ENCODE data around the gene SSRP1. TPM values are rescaled to one million over a fixed set of nuclear protein-coding genes. Genes with fewer than 3 reads are reported as not detected.
A peak's percentile ranks its signal among the peaks of the same experiment; 100 is the strongest.
"Not testable (repeated sequence)": the region's sequence is repeated elsewhere in the genome, so short reads cannot be mapped to it uniquely, and the experiment has no call there.

The SSRP1 gene
- total RNA-seq, 1 donor from 2014 or later: 61.8 TPM

GRCh38 chr11:57338142-57338541 is 2.5 kb upstream of the SSRP1 start, which contains the start of gene P2RX3:
TSS of gene P2RX3 (plus strand) at chr11:57338352. CDS start at chr11:57338551, 199 bp downstream.
- DNase-seq (ENCODE audit: low spot score): no peak

GRCh38 chr11:57336856-57337255 is 1.2 kb upstream of the SSRP1 start:
- not testable (repeated sequence) for DNase-seq (ENCODE audit: low spot score)

- DNase-seq (ENCODE audit: low spot score): no peak
Observed at GRCh38 chr11:57336111-57336666, 497 bp upstream of the SSRP1 start.

DNA sequence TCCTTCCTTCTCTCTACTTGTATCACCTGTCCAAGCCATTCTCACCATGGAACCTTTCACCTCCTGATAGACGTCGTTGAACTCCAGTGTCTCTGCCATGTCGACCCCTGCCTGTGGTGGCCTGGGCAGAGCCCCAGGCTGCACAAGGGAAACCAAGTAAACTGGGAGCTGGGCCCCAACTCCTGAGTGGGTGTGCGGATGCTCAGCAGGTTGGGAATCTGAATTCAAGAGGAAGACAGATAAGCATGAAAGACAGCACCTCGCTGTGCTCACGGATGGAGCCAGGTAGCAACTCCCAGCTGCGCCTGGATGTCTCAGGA is 709 bp downstream of the SSRP1 start:
- DNase-seq (ENCODE audit: low spot score): no peak

- no peak for DNase-seq (ENCODE audit: low spot score)
Observed at GRCh38 chr11:57332694-57333440, 2.8 kb downstream of the SSRP1 start.

GRCh38 chr11:57331720-57332119 is 4.0 kb downstream of the SSRP1 start:
- no peak for DNase-seq (ENCODE audit: low spot score)

GRCh38 chr11:57330029-57330428 is 5.7 kb downstream of the SSRP1 start:
- DNase-seq (ENCODE audit: low spot score): no peak

GRCh38 chr11:57327721-57328120 is 8.0 kb downstream of the SSRP1 start:
- DNase-seq (ENCODE audit: low spot score): no peak

DNA sequence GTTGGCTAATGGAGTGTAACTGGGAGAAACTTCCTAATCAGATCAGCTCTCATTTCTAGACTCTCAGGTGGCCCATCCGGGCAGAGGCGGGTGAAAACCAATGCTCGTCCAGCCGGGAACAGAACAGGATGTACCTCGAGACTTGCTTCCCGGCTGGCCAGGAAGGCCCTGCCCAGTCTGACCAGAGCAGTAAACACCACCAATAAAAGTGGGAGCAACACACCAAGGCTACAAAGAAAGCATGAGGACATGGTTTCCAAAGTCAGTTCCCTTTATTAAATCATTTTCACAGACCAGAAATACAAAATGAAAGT is 10.0 kb downstream of the SSRP1 start:
- DNase-seq (ENCODE audit: low spot score): peak; percentile 40

DNA sequence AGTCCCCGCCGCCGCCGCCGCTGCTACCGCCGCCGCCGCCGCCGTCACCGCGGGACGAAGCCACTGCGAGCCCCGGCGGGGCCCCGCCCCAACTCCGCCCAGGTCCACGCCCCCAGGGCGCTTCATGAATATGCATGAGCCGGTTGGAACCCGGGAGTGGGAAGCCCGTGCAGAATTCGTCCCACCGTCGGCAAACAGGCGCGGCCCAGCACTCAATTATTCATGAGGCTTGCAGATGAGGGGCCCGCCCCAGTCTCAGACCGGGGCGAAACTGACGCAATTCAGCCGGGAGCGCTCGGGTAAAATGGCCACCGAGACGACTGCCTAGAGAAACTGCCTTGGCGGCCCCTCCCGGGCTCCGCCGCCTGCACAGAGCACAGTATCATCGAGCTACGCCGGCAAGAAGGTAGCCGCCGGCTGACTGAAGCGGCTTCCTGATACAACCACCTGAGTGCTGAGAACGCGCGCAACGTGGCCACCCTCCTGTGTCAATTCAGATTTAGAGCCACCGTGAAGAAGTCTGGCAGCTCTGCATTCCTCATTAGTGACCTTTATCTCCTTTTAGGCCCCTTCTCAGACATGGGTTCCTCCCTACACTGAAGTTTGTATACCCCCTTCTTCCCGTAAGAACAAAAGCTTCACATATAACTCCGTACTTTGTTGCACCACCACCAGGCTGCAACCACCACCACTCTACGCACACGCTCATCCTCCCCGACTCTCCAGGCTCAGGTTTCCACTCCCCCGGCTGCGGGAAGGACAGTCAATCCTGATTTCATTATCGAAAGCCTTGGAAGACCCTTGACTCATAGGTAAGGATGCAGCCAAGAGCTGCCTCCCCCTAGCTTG is 10.6 kb downstream of the SSRP1 start, which contains the start of gene TNKS1BP1:
TNKS1BP1 (minus strand) TSS at position 67 of the 849 bp plus-strand sequence. CDS start 3,067 bp downstream, outside the sequence.
- peak; percentile 98 for DNase-seq (ENCODE audit: low spot score)

- no peak for DNase-seq (ENCODE audit: low spot score)
Observed at GRCh38 chr11:57324154-57324885, 11.4 kb downstream of the SSRP1 start.

GRCh38 chr11:57323855-57324153 is 11.9 kb downstream of the SSRP1 start:
- no peak for DNase-seq (ENCODE audit: low spot score)

DNA sequence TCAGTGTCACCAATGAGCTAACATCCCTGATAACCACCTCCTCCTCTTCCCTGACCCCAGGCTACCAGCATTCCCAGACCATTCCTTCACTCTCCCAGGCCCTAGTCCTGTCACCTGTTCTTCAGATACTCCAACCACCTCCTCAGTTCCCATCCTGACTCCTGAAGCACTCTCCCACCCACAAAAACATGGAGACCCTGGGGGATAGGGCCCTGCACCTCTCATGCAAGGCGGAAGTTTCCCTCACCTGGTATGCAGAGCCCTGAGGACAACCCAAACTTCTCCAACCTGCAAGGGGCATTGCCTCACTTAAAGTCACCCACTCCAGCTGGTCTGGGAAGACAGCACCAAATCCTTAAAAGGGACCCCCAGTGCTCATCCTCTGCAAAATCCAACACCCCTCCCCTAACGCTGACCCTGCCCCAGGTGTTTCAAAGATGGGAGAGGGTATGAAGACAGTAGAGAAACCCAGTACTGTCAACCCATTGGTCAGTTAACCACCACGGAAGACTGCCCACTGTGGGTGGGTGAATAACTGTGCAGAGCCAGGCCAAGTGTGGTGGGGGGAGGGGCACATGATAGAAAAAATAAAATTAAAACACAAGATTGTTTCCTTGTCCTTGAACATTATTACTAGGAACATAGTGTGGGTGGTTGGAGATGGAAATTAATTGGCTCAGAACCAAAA is 12.4 kb downstream of the SSRP1 start:
- DNase-seq (ENCODE audit: low spot score): no peak

GRCh38 chr11:57322256-57323166 is 13.2 kb downstream of the SSRP1 start:
- peak; percentile 92 for DNase-seq (ENCODE audit: low spot score)

DNA sequence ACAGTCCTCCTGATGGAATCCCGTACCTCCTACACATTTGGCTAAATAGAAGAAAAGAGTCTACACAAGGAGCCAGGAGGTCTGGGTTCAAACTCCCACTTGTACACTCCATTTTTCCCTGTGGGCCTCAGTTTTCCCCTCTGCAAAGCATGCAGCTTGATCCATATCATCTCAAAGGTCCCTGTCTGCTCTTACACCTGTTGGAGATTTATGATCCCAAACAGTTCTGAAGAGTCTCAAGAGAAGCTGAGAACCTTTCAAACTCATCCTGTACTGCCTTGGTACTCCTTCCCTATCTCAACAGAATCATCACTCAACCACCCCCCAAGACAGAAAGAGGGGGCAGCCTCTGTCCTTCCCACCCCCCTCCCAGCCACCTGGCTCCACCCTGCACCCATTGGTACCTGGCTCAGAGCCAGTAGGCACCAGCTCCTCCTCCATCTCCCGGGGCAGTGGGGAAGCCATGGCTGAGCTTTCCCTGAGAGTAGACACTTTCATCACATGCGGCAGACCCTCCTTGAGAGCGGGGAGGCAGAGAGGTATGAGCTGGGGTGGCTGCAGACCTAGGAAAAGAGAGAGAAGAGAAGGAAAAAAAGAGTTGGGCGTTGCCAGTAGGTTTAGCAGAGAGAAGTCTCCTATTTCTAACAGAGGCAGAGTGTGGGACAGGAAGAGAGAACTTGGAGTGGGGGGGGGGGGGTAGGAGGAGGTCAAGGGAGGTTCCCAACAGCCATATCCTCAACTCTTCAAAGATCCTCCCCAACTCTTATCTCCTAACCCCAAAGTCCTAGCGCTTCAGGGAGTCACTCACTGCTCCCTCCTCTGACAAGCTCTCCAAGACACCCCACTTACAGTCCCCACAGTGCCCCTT is 14.1 kb downstream of the SSRP1 start:
- DNase-seq (ENCODE audit: low spot score): no peak

DNA sequence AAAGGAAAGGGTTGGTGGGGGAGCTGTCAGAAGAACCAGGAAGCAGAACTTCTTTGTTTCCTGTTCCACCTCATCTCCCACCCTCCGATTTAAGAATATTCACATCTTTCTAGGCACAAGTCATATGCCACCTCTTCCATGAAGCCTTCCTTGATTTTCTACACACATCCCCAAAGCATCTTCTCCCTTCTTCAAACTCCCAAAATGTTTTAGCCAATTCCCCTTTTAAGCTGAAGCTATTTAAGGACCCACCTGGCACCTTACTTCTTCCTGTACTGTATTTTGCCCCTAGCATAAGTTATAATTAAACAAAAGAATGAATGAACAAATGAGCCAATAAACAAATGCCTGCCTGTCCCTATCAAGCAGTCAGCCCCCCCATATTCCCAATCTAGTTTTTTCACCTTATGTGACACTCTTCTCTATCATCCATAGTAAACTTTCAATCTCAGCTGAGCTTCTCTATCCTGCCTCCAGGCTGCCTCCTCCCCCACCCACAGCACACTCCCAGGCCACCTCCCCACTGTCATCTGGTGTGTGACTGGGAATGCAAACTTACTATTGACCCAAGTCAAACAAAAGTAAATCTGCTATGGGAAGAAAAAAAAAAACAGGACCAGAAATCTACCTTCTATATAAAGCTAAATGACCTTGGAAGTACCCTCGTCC is 14.8 kb downstream of the SSRP1 start:
- DNase-seq (ENCODE audit: low spot score): no peak

DNA sequence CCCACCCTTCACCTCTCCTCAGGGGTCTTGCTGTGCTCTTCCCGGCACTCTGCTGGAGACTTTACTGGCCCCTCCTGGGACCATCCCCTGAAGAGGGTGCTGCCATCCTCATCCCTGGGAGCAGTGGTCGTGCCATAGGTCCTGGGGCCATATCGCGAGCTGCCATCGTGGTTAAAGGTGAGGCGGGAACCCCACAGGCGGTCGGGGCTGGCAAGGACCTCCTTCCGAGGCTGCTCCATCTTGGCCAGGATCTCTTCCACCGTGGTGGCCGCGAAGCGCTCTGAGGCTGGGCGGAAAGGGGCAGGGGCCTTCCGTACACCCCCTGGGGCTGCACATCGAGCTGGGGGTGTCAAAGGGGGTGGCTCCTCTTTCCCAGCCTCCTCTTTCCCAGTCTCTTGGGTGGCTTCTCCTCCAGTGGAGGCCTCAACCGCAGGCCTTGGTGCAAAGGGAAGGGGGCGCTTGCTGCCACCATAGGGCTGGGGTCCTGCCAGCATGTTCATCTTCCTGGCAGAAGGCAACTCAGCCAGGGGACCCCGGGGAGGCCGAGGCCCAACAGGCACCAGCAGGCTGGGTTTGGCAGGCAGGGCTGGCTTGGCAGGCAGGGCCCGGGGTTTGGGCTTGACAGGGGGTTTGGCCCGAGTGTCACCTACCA is 15.5 kb downstream of the SSRP1 start:
- DNase-seq (ENCODE audit: low spot score): no peak

GRCh38 chr11:57318178-57318577 is 17.5 kb downstream of the SSRP1 start:
- no peak for DNase-seq (ENCODE audit: low spot score)

- DNase-seq (ENCODE audit: low spot score): no peak
Observed at GRCh38 chr11:57316017-57316416, 19.7 kb downstream of the SSRP1 start.
